Endothelial cell of umbilical vein (primary cell): ENCODE results near the gene METRNL. TPM values are rescaled to one million over a fixed set of nuclear protein-coding genes. Genes with fewer than 3 reads are reported as not detected.

Experiments
- BruUV-seq: library from RNA; stranded (reverse); fragments of 400-500 nt; replicated peaks from 2 replicates; lab custom pipeline; 2021; lab: Mats Ljungman, UMichigan
- CTCF ChIA-PET: fragments of 300-600, 350-600 bp; sonication (Branson Sonifier 250); formaldehyde crosslinking; loops from one replicate; lab custom pipeline; 2021; ENCODE audit warnings: antibody characterized with exemption, inconsistent platforms; lab: Charles Lee
- POLR2A ChIA-PET: fragments of 300-600, 350-600 bp; sonication (Branson Sonifier 250); formaldehyde crosslinking; loops from one replicate; lab custom pipeline; 2021; ENCODE audit warnings: antibody characterized with exemption, inconsistent platforms; lab: Charles Lee
- DNase-seq: peaks from one replicate; pipeline ENCODE4 v3.0.0-alpha.2; 2011; ENCODE audit warnings: low read depth, low spot score
- FAIRE-seq: peaks from 2 replicates; lab custom pipeline; 2011; peaks lifted over from hg19 to GRCh38; lab: Jason Lieb, UNC
- H2AFZ ChIP-seq: 2 replicates; pipeline ENCODE4 v1.6.0; 2012; ENCODE audit warnings: low read depth, low read length, control low read depth, inconsistent platforms
- H3K27ac ChIP-seq: 2 replicates; pipeline ENCODE4 v1.5.1; 2011; ENCODE audit warnings: low read depth, mild to moderate bottlenecking, control low read depth, low read length, moderate library complexity; ENCODE audit not compliant: insufficient read depth
- H3K27me3 ChIP-seq, 2 experiments: 2 replicates each; pipeline versions ENCODE4 v1.6.0 to v1.6.1; 2011; ENCODE audit warnings: low read length in 2 of 2, mixed read lengths in 1 of 2; ENCODE audit not compliant: control insufficient read depth in 2 of 2, insufficient read depth in 2 of 2
- H3K36me3 ChIP-seq, 2 experiments: 2 replicates in 1 of 2; 3 replicates in 1 of 2; pipeline ENCODE4 v1.5.1; 2011; ENCODE audit warnings: low read length in 2 of 2, mild to moderate bottlenecking in 1 of 2, moderate library complexity in 1 of 2; ENCODE audit not compliant: control insufficient read depth in 2 of 2, insufficient read depth in 2 of 2; ENCODE audit errors: extremely low read depth in 1 of 2
- H3K4me1 ChIP-seq: 3 replicates; pipeline ENCODE4 v1.5.1; 2011; ENCODE audit warnings: mild to moderate bottlenecking, low read length; ENCODE audit not compliant: control insufficient read depth, insufficient read depth; ENCODE audit errors: extremely low read depth
- H3K4me2 ChIP-seq: 2 replicates; pipeline ENCODE4 v1.6.1; 2011; ENCODE audit warnings: low read length, control low read depth, mixed read lengths; ENCODE audit not compliant: insufficient read depth
- H3K4me3 ChIP-seq, 3 experiments: fragments of 200-600 bp in 1 of 3; sonication (generic), shearing (Covaris generic) in 1 of 3; replicated peaks in 1 of 3; 2 replicates each; pipeline ENCODE4 v1.5.1; 2011 to 2016; ENCODE audit warnings: control low read depth in 3 of 3, low read length in 3 of 3, mild to moderate bottlenecking in 2 of 3, inconsistent platforms in 1 of 3, low read depth in 1 of 3, moderate library complexity in 1 of 3; ENCODE audit not compliant: insufficient read depth in 1 of 3
- H3K79me2 ChIP-seq: 2 replicates; pipeline ENCODE4 v1.6.0; 2012; ENCODE audit warnings: low read length, inconsistent platforms; ENCODE audit not compliant: control insufficient read depth, insufficient read depth
- H3K9ac ChIP-seq: replicated peaks from 2 replicates; pipeline ENCODE3; 2011; ENCODE audit warnings: low read length, control low read depth; ENCODE audit not compliant: insufficient read depth; ENCODE audit errors: extremely low read depth
- H3K9me1 ChIP-seq: replicated peaks from 3 replicates; pipeline ENCODE4 v1.6.0; 2011; ENCODE audit warnings: mild to moderate bottlenecking, low read length; ENCODE audit not compliant: control insufficient read depth, insufficient read depth; ENCODE audit errors: extremely low read depth
- H3K9me3 ChIP-seq: replicated peaks from 2 replicates; pipeline ENCODE4 v1.5.1; 2012; ENCODE audit warnings: low read length, inconsistent platforms; ENCODE audit not compliant: control insufficient read depth, insufficient read depth
- H4K20me1 ChIP-seq: replicated peaks from 2 replicates; pipeline ENCODE3; 2011; ENCODE audit warnings: mild to moderate bottlenecking, low read length; ENCODE audit not compliant: control insufficient read depth, insufficient read depth; ENCODE audit errors: extremely low read depth
- CTCF ChIP-seq, 2 donors: IDR thresholded peaks; 1 replicate in 1 of 2; 2 replicates in 1 of 2; pipeline ENCODE4 v1.5.1; 2011; ENCODE audit warnings: low read length in 2 of 2, mild to moderate bottlenecking in 2 of 2, moderate library complexity in 2 of 2, control low read depth in 1 of 2, inconsistent platforms in 1 of 2, low read depth in 1 of 2; ENCODE audit not compliant: insufficient read depth in 1 of 2; ENCODE audit errors: extremely low read depth in 1 of 2
- EZH2 ChIP-seq: IDR thresholded peaks from 2 replicates; pipeline ENCODE4 v1.6.1; 2012; ENCODE audit warnings: borderline replicate concordance, low read depth, mild to moderate bottlenecking, moderate library complexity, low read length, inconsistent platforms; ENCODE audit not compliant: severe bottlenecking
- FOS ChIP-seq: IDR thresholded peaks from 2 replicates; pipeline ENCODE4 v1.6.1; 2011; ENCODE audit warnings: mild to moderate bottlenecking, low read length, moderate library complexity, borderline replicate concordance; ENCODE audit not compliant: insufficient read depth
- GATA2 ChIP-seq: IDR thresholded peaks from 2 replicates; pipeline ENCODE4 v1.7.0; 2011; ENCODE audit warnings: low read depth, mild to moderate bottlenecking, moderate library complexity, mixed read lengths, low read length; ENCODE audit not compliant: insufficient read length, insufficient read depth
- JUN ChIP-seq: IDR thresholded peaks from 2 replicates; pipeline ENCODE4 v1.6.1; 2011; ENCODE audit warnings: borderline replicate concordance, low read depth; ENCODE audit not compliant: insufficient read length, insufficient read depth
- MYC ChIP-seq: IDR thresholded peaks from one replicate; pipeline ENCODE4 v1.6.1; 2011; ENCODE audit warnings: mild to moderate bottlenecking, low read depth, low read length
- POLR2A ChIP-seq: IDR thresholded peaks from 2 replicates; pipeline ENCODE4 v1.6.1; 2012; ENCODE audit warnings: low read depth, mild to moderate bottlenecking, control low read depth, low read length
- POLR2AphosphoS5 ChIP-seq: IDR thresholded peaks from 2 replicates; pipeline ENCODE4 v1.6.1; 2012; ENCODE audit warnings: low read depth, mild to moderate bottlenecking, control low read depth, low read length, moderate library complexity; ENCODE audit not compliant: insufficient read depth
- dilution Hi-C: fragments of 300-500 bp; cut with MboI; formaldehyde crosslinking; loops from one replicate; pipeline ENCODE4 v1.15.0; 2019; ENCODE audit warnings: low sequenced_read_pairs; ENCODE audit not compliant: extremely low pct_ligation_motif_present
- intact Hi-C: fragments of 100-400 bp; cut with micrococcal nuclease; formaldehyde crosslinking; loops from one replicate; pipeline ENCODE4 v1.10.0; 2022
- polyA plus RNA-seq, 4 experiments: library from polyadenylated mRNA; depleted of rRNA in 3 of 4; stranded (reverse) in 3 of 4; unstranded in 1 of 4; fragments of >200 nt; gene quantifications; 2 replicates each; pipeline versions ENCODE4 v1.2.1 to v1.2.3, GENCODE V29; 2011 to 2012; ENCODE audit warnings: missing spikeins in 1 of 4
- total RNA-seq: library from RNA; stranded (reverse); gene quantifications from 2 replicates; pipeline ENCODE4 v1.2.3, GENCODE V29; 2021
- TF ChIP-seq, protein P1 (sequence below): IDR thresholded peaks from 2 replicates; pipeline ENCODE4 v1.6.1; 2011; ENCODE audit not compliant: insufficient read depth, insufficient read length

The METRNL gene
- total and polyA plus RNA-seq, 2 donors (not counting 3 experiments of a cell fraction or from before 2014, with no cell fraction given), result 29.5 to 54.4 TPM

DNA sequence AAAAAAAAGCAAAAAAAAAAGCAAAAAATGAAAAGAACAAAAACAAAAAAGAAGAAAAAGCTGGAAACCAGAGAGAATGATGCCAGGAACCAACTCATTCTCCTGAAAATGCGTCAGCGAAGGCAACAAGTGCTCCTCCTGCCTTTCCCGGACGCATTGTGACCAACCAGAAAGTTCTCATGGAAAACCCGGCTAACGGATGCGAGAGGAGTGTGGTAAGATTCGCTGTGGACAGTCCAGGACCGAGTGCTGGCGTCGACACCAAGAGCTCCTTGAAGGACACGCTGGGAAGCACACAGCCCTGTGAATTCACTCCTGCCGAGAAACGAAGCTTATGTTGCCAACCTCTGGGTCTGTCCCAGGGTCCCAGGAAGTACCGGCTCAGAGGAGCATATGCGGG is 43.4 kb downstream of the METRNL start:
- Histone ChIP-seq H3K9me1 (no peaks in the 10 kb centered on the region), H3K27me3 (no peaks in the 10 kb centered on the region), H3K4me1 (no peaks in the 10 kb centered on the region), H3K9me3 (no peaks in the 10 kb centered on the region), H3K9ac (no peak overlapping the region), H3K36me3 (no peaks in the 10 kb centered on the region), H3K79me2 (no peaks in the 10 kb centered on the region), H4K20me1 (no peaks in the 10 kb centered on the region), H3K27ac (no peak overlapping the region), H3K4me3 (no peak overlapping the region), H2AFZ (no peak overlapping the region), H3K4me2 (no peak overlapping the region)
- DNase-seq, result no peak
- TF ChIP-seq CTCF (IDR thresholded peaks at IDR 0.05; ENCODE audit: extremely low read depth in 1 of 2, insufficient read depth in 1 of 2, low read depth in 1 of 2, low read length in 2 of 2) (no peak), GATA2 (no peak), EZH2 (no peak)
- ChIA-PET CTCF (interaction anchor here (1.0 kb wide), 1 partner anchor 18 kb away, joined by 3 read pairs; no protein-coding TSS in a partner anchor), POLR2A (no interaction called here)
- intact Hi-C loops (no loop called here), dilution Hi-C loops (no loop called here)
- FAIRE-seq, result no peak
- BruUV-seq, result no TSS peak

DNA sequence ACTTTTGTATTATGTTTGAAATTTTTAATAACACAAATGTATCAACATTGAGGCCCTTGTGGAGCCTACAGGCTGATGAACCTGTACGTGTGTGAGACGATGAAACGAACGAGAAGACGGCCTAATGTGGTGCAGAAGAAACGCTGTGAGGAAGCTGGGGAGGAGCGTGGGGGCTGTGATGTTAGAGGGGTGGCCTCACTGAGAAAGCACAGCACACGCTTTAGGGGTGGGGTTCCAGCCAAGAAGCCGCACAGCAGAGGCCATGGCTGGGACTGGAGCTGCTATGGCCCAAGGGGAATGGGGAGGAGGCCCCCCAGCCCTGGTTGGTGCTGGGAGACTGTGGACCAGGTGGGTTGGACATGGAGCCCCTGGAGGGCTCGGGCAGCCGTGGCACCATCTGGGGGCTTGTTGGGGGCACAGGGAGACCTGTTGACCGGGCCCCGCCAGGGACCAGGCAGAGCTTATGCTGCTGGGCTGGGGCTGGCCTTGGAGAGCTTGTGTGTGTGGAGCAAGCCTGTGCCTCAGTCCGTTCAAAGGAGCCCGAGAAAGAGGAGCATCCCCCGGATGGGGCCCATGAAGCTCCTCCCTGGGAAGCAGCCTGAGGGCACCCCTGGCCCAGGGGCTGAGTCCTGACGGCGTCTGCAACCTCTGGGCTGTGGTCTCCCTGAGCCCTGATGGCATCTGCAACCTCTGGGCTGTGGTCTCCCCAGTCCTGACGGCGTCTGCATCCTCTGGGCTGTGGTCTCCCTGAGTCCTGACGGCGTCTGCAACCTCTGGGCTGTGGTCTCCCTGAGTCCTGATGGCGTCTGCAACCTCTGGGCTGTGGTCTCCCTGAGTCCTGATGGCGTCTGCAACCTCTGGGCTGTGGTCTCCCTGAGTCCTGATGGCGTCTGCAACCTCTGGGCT is 44.7 kb downstream of the METRNL start:
- dilution Hi-C loops, result no loop called here
- Histone ChIP-seq H3K4me3 (no peak overlapping the region), H3K9me1 (no peaks in the 10 kb centered on the region), H4K20me1 (no peaks in the 10 kb centered on the region), H3K9ac (no peak overlapping the region), H3K4me2 (no peak overlapping the region), H3K36me3 (no peaks in the 10 kb centered on the region), H3K9me3 (no peaks in the 10 kb centered on the region), H3K79me2 (no peaks in the 10 kb centered on the region), H3K27me3 (no peaks in the 10 kb centered on the region), H3K4me1 (no peaks in the 10 kb centered on the region), H2AFZ (no peak overlapping the region), H3K27ac (no peak overlapping the region)
- intact Hi-C loops, result no loop called here
- ChIA-PET CTCF (interaction anchor here (1.5 kb wide), 1 partner anchor 13 kb away, joined by 3 read pairs; no protein-coding TSS in a partner anchor), POLR2A (no interaction called here)
- DNase-seq, result no peak
- TF ChIP-seq MYC (no peak), POLR2A (no peak), GATA2 (no peak), FOS (no peak), JUN (no peak), CTCF (IDR thresholded peaks at IDR 0.05; ENCODE audit: extremely low read depth in 1 of 2, insufficient read depth in 1 of 2, low read depth in 1 of 2, low read length in 2 of 2) (no peak), EZH2 (no peak), POLR2AphosphoS5 (no peak)
- TF ChIP-seq, protein P1, sequence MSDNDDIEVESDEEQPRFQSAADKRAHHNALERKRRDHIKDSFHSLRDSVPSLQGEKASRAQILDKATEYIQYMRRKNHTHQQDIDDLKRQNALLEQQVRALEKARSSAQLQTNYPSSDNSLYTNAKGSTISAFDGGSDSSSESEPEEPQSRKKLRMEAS, result no peak
- no TSS peak for BruUV-seq
- no peak for FAIRE-seq
